ENCODE measurements around the gene CTBP1. TPM values are rescaled to one million over a fixed set of nuclear protein-coding genes. Genes with fewer than 3 reads are reported as not detected.

The CTBP1 gene
- total RNA-seq, 3 donors from 2014 or later: 130 to 159 (median 133) TPM

- intact Hi-C loops (cut with DNase I; ENCODE audit: low total_unique reads): no loop called here
- no peak for DNase-seq (ENCODE audit: low spot score in 2 of 2)
- Histone ChIP-seq H3K27ac (peak overlapping the region; percentile 48 to 86), H3K27me3 (peaks cover 8 to 22% of the 10 kb centered on the region in 2 donors), H3K9me3 (no peaks in the 10 kb centered on the region), H3K36me3 (no peaks in the 10 kb centered on the region), H3K4me3 (no peak overlapping the region), H3K4me1 (peaks cover 7 to 16% of the 10 kb centered on the region in 2 donors)
- TF ChIP-seq POLR2A (IDR thresholded peaks at IDR 0.05) (no peak), POLR2AphosphoS5 (IDR thresholded peaks at IDR 0.05) (no peak), CTCF (IDR thresholded peaks at IDR 0.05) (no peak)
Observed at GRCh38 chr4:1174941-1175634, 73.8 kb downstream of the CTBP1 start.

GRCh38 chr4:1172971-1173757 lies 75.8 kb downstream of the CTBP1 start:
- intact Hi-C loops (cut with DNase I; ENCODE audit: low total_unique reads): no loop called here
- peak in 1 of 2 donors; percentile 50 for DNase-seq (ENCODE audit: low spot score in 2 of 2)
- TF ChIP-seq CTCF (IDR thresholded peaks at IDR 0.05) (no peak), POLR2AphosphoS5 (IDR thresholded peaks at IDR 0.05) (peak; percentile 18 to 49 (median 42))
- H3K4me3 ChIP-seq: peak overlapping the region; percentile 55 to 74 (median 57)
- no peaks in the 10 kb centered on the region for H3K36me3 ChIP-seq
- no peaks in the 10 kb centered on the region for H3K9me3 ChIP-seq
- peak overlapping the region; percentile 81 to 93 for H3K27ac ChIP-seq
- H3K27me3 ChIP-seq: peaks cover 8 to 22% of the 10 kb centered on the region in 2 donors
- peaks cover 7 to 16% of the 10 kb centered on the region in 2 donors for H3K4me1 ChIP-seq

GRCh38 chr4:1172228-1172851 lies 76.6 kb downstream of the CTBP1 start, which contains the start of gene SPON2:
Gene SPON2, minus strand, starts transcription at chr4:1172583.
- H3K9me3 ChIP-seq: no peaks in the 10 kb centered on the region
- peak in 1 of 2 donors; percentile 50 for DNase-seq (ENCODE audit: low spot score in 2 of 2)
- peaks cover 8 to 22% of the 10 kb centered on the region in 2 donors for H3K27me3 ChIP-seq
- peak within 1 kb of the TSS; percentile 81 to 89 for H3K27ac ChIP-seq
- H3K4me1 ChIP-seq: peaks cover 3 to 16% of the 10 kb centered on the region in 2 donors
- TF ChIP-seq POLR2AphosphoS5 (IDR thresholded peaks at IDR 0.05) (peak in 1 of 3 donors; percentile 17), CTCF (IDR thresholded peaks at IDR 0.05) (no peak)
- intact Hi-C loops (cut with DNase I; ENCODE audit: low total_unique reads): no loop called here
- no peaks in the 10 kb centered on the region for H3K36me3 ChIP-seq
- H3K4me3 ChIP-seq: peak within 1 kb of the TSS; percentile 55 to 74 (median 57)

GRCh38 chr4:1171311-1172227 lies 77.4 kb downstream of the CTBP1 start:
- Histone ChIP-seq H3K4me3 (peak overlapping the region; percentile 55 to 74 (median 57)), H3K27me3 (peaks cover 8 to 22% of the 10 kb centered on the region in 2 donors), H3K4me1 (peaks cover 0 to 16% of the 10 kb centered on the region in 2 donors), H3K36me3 (no peaks in the 10 kb centered on the region), H3K27ac (peak overlapping the region; percentile 68 to 89), H3K9me3 (no peaks in the 10 kb centered on the region)
- TF ChIP-seq CTCF (IDR thresholded peaks at IDR 0.05) (no peak), POLR2AphosphoS5 (IDR thresholded peaks at IDR 0.05) (no peak), POLR2A (IDR thresholded peaks at IDR 0.05) (no peak)
- intact Hi-C loops (cut with DNase I; ENCODE audit: low total_unique reads): no loop called here
- no peak for DNase-seq (ENCODE audit: low spot score in 2 of 2)

Data from breast epithelium (tissue), 4 donors.